ENCODE results near the gene RAPGEF4. TPM values are rescaled to one million over a fixed set of nuclear protein-coding genes. Genes with fewer than 3 reads are reported as not detected.

The RAPGEF4 gene
- total and polyA plus RNA-seq, 2 of the 8 experiments (the other 6 are each of a cell fraction or from before 2014, with no cell fraction given), result 1.2 to 2.6 TPM

GRCh38 chr2:172782506-172783164, 47.0 kb downstream of the RAPGEF4 start (continued):
- TF ChIP-seq CHD7 (IDR thresholded peaks at IDR 0.05; ENCODE audit: insufficient replicate concordance, low read length) (no peak), TCF12 (IDR thresholded peaks at IDR 0.05; ENCODE audit: low read depth, low read length) (no peak), RNF2 (IDR thresholded peaks at IDR 0.05; ENCODE audit: borderline replicate concordance, low read depth, low read length, missing control alignments, poor library complexity, severe bottlenecking) (no peak), ZNF274 (IDR thresholded peaks at IDR 0.05; ENCODE audit: borderline replicate concordance, extremely low read depth, low read length) (no peak), HDAC6 (IDR thresholded peaks at IDR 0.05; ENCODE audit: low read depth, low read length) (no peak), JUN (IDR thresholded peaks at IDR 0.05; ENCODE audit: low read depth, low read length) (no peak), YY1 (IDR thresholded peaks at IDR 0.05; ENCODE audit: low read depth, low read length) (no peak), RFX5 (IDR thresholded peaks at IDR 0.05; ENCODE audit: borderline replicate concordance, low read depth, low read length) (no peak)

All from H1 (cell line).